Measurements from ENCODE around the gene TRABD2A.
"Not testable (repeated sequence)": the region's sequence is repeated elsewhere in the genome, so short reads cannot be mapped to it uniquely, and the experiment has no call there.

DNA sequence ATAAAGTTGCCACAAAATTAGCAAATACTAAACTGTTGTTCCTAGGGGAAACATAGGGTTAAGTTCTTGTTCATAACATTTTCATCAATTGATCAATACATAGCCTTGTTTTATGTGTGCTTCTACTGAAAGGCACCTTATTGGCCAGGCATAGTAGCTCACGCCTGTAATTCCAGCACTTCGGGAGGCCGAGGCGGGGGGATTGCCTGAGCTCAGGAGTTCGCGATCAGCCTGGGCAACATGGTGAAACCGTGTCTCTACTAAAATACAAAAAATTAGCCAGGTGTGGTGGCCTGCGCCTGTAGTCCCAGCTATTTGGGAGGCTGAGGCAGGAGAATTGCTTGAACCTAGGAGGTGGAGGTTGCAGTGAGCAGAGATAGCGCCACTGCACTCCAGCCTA, 8.2 kb downstream of the TRABD2A start:
- TF ChIP-seq POLR2A (IDR thresholded peaks at IDR 0.05; ENCODE audit: low read length); GATA1 (IDR thresholded peaks at IDR 0.05; ENCODE audit: low read depth, low read length): not testable (repeated sequence)
